Measurements from ENCODE around the gene PAK4.
A peak's percentile ranks its signal among the peaks of the same experiment; 100 is the strongest.
"Not testable (repeated sequence)": the region's sequence is repeated elsewhere in the genome, so short reads cannot be mapped to it uniquely, and the experiment has no call there.

Gene PAK4

GRCh38 chr19:39208175-39208795, 82.7 kb downstream of the PAK4 start:
- no peak for DNase-seq

GRCh38 chr19:39209196-39209595, 83.6 kb downstream of the PAK4 start:
- no peak for DNase-seq

- DNase-seq, result no peak
Measured at GRCh38 chr19:39211731-39212374, 86.3 kb downstream of the PAK4 start.

GRCh38 chr19:39212375-39212742, 86.8 kb downstream of the PAK4 start:
- no peak for DNase-seq

GRCh38 chr19:39215323-39215722, 89.7 kb downstream of the PAK4 start:
- not testable (repeated sequence) for DNase-seq

- DNase-seq, result no peak
Measured at GRCh38 chr19:39217094-39217493, 91.5 kb downstream of the PAK4 start.

- DNase-seq, result no peak
Measured at GRCh38 chr19:39218230-39219007, 92.8 kb downstream of the PAK4 start.

- not testable (repeated sequence) for DNase-seq
Measured at GRCh38 chr19:39219108-39219507, 93.5 kb downstream of the PAK4 start.

GRCh38 chr19:39223703-39224279, 98.2 kb downstream of the PAK4 start:
- peak; percentile 13 for DNase-seq

GRCh38 chr19:39224910-39225309, 99.3 kb downstream of the PAK4 start:
- DNase-seq, result no peak

Data from fibroblast of skin of abdomen (primary cell).